Activated T-helper 9 cell treated with anti-CD3 and anti-CD28 coated beads, Interleukin-2, amount 50 U/mL, for 16 hours (primary cell): ENCODE results near the gene HBG1.
"Not testable (repeated sequence)": the region's sequence is repeated elsewhere in the genome, so short reads cannot be mapped to it uniquely, and the experiment has no call there.

Source experiments
- DNase-seq: peaks from one replicate; pipeline ENCODE4 v3.0.0-alpha.2; 2020; ENCODE audit warnings: low read depth

Gene HBG1

DNA sequence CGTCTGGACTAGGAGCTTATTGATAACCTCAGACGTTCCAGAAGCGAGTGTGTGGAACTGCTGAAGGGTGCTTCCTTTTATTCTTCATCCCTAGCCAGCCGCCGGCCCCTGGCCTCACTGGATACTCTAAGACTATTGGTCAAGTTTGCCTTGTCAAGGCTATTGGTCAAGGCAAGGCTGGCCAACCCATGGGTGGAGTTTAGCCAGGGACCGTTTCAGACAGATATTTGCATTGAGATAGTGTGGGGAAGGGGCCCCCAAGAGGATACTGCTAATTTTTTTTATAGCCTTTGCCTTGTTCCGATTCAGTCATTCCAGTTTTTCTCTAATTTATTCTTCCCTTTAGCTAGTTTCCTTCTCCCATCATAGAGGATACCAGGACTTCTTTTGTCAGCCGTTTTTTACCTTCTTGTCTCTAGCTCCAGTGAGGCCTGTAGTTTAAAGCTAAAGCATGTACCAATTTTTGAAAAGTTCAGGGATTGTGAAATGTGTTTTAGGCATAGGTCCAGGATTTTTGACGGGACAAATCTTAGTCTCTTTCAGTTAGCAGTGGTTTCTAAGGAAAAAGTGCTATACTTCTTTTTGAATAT lies at the start of gene HBG1:
HBG1 (minus strand) TSS at position 51 of the 590 bp plus-strand sequence. CDS start 53 bp downstream, outside the sequence.
- DNase-seq, result not testable (repeated sequence)

DNA sequence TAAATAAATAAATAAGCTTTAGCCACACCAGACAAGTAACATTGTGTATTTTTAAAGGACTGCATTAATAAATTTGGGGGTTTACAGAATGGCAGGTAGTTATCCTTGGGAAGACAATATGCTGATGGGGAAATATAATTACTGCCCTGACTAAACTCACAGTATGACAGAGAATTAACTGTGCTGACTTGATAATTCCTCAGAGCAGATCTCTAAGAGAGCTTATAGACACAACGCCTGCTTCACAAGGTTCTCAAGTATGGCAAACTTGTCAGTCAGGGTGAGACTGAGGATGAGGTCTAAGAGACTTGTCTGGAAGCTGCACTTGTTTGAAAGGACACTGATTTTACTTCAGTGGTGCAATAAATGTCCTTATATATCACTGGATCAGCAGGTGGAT lies 48.8 kb upstream of the HBG1 start:
- DNase-seq, result no peak

DNA sequence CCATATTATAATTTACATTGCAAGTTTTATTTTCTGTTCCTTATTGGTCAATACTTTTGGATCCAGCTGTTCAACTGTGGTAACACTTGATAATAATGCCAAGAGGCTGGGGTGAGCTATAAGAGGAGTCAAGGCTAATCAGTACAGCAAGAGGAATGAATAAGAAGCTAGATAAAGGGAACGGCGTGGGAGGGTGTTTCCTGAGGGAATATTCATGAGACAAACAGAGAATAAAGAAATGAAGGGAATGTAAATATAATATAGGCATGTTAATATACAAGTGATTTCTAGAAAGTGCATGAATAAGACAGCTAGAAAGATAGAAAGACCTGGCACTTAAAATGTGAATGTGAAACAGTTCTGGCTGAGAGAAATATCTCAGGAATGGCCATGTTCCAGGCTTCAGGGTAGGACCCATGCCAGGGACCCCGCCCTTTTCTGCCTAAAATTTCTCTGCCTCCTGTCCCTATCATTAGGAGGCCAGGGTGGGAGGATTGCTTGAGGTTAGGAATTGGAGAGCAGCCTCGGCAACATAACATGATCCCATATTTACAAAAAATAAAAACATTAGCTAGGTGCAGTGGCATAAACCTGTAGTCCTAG lies 48.2 kb upstream of the HBG1 start:
- DNase-seq, result no peak

DNA sequence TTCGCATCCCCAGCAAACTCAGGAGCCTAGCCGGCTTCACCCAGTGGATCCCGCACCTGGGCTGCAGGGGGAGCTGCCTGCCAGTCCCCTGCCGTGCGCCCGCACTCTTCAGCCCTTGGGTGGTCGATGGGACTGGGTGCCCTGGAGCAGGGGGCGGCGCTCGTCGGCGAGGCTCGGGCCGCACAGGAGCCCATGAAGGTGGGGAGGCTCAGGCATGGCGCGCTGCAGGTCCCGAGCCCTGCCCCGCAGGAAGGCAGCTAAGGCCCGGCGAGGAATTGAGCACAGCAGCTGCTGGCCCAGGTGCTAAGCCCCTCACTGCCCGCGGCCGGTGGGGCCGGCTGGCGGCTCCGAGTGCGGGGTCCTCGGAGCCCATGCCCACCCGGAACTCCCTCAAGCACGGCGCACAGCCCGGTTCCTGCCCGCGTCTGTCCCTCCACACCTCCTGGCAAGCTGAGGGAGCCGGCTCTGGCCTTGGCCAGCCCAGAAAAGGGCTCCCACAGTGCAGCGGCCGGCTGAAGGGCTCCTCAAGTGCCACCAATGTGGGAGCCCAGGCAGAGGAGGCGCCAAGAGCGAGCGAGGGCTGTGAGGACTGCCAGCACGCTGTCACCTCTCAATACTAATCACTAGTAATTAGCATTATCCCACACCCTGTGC lies 44.8 kb upstream of the HBG1 start:
- DNase-seq, result not testable (repeated sequence)

DNA sequence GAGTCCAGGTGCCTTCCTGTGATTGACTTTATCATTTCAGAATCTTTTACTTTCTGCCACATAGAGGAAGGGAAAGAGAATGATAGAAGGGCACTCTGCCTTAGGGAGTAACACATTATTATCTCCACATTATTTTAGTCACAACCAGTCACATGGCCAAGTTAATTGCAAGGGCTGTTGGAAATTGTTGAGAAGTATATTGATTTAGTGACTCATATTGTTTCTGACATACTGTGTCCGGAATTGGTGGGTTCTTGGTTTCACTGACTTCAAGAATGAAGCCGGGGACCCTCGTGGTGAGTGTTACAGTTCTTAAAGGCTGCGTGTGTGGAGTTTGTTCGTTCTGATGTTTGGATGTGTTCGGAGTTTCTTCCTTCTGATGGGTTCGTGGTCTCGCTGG lies 43.4 kb upstream of the HBG1 start:
- no peak for DNase-seq

DNA sequence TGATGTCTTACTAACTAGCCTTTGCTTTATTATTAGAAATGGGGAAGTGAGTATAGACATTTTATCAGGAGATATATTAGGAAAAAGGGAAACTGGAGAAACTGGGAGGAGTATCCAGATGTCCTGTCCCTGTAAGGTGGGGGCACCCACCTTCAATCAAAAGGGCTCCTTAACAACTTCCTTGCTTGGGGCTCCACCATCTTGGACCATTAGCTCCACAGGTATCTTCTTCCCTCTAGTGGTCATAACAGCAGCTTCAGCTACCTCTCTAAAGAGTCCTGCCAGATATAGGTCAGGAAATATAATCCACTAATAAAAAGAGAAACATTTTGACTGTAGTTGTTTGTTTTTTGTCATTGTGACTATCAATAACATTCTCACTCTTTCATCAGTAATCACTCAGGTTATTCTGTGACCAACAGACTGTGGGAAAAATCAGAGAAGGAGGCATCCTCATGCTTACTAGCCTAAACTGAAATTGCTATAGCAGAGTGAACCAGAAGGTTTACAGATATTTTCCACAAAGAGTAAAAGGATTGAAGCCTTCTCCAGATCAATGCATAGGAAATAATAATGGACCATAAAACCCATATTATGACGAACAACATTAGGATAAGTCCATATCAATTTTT lies 41.7 kb upstream of the HBG1 start:
- DNase-seq, result no peak

DNA sequence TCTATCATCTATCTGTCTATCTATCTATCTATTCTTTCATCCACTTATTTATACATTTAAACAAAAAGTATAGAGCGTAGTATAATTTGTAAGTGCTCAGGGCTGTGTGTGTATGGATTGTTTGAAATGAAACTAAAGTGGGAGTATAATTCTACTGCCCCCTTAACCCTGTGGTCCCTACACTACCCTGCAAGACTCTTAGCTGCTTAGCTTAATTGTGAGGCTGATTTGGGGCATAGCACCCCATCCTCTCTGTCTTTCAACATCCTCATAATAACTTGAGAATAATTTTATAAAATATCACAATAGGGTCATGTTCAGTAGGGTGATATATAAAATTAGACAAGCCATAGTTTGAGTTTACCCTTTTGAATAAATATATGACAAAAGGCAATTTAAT lies 40.4 kb upstream of the HBG1 start:
- no peak for DNase-seq

DNA sequence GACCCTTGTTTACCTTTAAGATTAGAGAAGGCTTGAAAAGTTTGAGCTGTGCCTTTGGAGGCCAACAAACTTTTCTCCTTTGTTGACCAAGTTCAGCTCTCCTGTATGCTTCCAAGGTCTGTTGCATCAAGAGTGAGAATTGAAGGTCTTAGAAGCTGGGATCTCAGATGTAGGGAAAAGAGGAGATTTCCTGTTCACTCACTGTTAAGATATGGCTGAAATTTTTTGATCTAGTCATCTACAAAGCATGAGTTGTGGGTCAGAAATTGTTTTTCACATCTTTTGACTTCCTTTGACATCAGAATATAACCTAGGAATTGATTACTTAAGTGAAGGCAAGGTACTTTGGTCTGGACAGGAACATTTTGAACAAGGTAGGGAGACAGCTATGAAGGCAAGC lies 40.0 kb upstream of the HBG1 start:
- DNase-seq, result no peak

DNA sequence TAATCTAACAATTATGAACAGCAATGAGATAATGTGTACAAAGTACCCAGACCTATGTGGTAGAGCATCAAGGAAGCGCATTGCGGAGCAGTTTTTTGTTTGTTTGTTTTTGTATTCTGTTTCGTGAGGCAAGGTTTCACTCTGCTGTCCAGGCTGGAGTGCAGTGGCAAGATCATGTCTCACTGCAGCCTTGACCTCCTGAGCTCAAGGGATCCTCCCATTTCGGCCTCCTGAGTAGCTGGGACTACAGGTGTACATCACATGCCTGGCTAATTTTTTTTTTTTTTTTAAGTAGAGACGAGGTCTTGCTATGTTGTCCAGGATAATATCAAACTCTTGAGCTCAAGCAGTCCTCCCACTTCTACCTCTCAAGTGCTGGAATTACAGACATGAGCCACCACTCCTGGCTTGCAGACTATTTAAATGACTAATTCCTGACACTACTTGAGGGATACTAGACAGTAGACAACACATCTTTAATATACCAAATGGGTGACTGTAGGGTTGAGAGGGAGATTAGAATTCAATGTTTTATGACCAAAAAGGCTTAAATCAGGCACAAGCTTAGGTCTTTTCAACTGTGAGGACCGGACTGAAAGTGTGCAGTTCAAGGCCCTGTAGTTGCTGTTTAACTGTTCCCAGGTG lies 39.4 kb upstream of the HBG1 start:
- DNase-seq, result no peak

DNA sequence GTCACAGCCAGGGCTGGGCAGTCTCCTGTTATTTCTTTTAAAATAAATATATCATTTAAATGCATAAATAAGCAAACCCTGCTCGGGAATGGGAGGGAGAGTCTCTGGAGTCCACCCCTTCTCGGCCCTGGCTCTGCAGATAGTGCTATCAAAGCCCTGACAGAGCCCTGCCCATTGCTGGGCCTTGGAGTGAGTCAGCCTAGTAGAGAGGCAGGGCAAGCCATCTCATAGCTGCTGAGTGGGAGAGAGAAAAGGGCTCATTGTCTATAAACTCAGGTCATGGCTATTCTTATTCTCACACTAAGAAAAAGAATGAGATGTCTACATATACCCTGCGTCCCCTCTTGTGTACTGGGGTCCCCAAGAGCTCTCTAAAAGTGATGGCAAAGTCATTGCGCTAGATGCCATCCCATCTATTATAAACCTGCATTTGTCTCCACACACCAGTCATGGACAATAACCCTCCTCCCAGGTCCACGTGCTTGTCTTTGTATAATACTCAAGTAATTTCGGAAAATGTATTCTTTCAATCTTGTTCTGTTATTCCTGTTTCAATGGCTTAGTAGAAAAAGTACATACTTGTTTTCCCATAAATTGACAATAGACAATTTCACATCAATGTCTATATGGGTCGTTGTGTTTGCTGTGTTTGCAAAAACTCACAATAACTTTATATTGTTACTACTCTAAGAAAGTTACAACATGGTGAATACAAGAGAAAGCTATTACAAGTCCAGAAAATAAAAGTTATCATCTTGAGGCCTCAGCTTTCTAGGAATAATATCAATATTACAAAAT lies 38.6 kb upstream of the HBG1 start:
- DNase-seq, result no peak

DNA sequence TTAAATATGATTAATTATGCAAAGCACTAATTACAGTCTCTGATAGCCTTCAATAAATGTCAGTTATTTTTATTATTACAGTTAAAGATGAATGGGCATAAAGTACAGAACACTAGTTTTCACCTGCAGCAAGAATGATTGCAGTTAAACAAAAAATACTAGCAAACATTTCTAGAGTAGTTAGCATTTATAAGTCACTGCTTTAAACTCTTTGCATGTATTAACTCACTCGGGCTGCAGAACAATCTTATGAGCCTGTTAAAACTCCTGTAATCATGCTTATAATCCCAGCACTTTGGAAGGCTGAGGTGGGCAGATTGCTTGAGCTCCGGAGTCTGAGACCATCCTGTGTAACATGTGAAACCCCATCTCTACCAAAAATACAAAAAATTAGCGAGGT lies 37.2 kb upstream of the HBG1 start:
- no peak for DNase-seq

DNA sequence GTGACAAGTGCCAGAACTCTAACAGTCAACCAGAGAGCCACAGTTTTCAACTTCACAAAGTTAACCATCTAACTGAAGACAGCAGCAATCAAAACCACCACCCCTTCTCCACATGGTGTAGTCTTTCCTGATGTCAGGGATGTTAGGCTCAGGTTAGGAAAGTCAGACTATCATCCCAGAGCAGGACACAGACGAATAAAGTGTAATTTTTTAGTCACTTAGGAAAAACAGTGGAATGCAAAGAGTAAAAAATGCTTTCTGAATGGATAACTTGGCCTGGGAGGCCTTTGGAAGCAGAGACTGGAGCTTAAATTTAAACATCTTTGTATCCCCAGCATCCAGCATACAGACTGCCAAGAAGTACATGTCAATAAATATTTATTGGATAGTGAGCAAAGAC lies 36.7 kb upstream of the HBG1 start:
- DNase-seq, result no peak

DNA sequence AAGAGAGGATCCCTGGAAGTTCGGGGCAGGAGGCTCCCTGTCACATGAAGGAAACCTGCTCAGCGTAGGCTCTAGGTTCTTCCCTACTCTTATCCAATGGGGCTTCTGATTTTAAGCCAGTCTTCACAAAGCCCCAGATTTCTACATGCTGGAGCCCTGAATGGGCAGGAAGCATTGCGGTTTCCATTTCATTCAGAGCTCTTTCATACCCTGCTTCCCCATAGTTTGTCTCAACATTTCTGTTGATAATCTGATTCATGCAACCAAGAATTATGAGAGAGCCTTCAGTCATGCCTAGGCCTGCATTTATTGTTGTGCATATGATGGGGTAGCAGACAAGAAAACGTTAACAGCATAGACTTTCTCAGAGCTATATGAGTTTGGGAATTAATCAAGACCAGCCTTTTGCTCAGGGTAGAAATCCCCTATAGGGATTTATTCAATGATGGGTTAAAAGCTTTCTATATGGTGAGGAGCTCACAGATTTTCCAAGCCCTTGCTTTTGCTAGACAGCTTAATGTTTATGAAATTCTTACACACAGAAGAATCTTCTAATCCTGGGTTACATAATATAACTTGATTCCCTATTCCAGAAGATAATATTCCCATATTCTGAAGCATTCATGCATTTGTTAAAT lies 36.2 kb upstream of the HBG1 start:
- no peak for DNase-seq

DNA sequence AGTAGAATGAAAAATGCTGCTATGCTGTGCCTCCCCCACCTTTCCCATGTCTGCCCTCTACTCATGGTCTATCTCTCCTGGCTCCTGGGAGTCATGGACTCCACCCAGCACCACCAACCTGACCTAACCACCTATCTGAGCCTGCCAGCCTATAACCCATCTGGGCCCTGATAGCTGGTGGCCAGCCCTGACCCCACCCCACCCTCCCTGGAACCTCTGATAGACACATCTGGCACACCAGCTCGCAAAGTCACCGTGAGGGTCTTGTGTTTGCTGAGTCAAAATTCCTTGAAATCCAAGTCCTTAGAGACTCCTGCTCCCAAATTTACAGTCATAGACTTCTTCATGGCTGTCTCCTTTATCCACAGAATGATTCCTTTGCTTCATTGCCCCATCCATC lies 35.0 kb upstream of the HBG1 start:
- DNase-seq, result no peak

DNA sequence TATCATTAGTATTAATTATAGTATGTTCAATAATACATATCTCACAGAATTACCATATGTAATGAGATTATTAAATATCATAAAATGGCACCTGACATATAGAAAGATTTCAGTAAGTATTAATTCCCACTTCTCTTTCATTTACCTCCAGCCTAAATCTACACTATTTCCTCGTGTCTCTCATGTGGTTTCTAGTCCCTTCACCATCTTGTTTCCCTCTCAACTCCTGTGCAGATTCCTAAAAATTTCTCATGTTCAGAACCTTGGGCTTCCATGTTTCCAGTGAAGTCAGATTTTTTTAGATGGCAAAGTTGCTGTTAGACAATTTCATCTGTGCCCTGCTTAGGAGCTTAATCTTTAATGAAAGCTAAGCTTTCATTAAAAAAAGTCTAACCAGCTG lies 34.2 kb upstream of the HBG1 start:
- DNase-seq, result no peak

DNA sequence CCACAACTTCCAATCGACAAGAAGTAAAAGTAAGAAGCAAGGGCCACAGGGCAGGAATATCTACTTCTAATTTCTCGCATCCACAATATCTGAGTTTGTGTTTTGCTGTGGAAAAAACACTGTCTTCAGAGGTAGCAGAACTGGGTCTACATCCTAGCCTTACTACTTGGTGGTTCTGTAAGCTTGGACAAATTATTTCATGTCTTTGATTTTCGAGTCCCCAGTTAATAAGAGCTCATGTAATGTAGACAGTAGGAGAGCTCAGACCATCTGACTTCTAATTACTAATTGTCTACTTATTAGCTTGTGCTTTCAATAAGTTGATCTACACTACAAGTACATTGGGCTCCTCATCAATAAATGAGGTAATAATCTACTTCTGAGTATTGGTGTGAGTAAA lies 33.4 kb upstream of the HBG1 start:
- no peak for DNase-seq

DNA sequence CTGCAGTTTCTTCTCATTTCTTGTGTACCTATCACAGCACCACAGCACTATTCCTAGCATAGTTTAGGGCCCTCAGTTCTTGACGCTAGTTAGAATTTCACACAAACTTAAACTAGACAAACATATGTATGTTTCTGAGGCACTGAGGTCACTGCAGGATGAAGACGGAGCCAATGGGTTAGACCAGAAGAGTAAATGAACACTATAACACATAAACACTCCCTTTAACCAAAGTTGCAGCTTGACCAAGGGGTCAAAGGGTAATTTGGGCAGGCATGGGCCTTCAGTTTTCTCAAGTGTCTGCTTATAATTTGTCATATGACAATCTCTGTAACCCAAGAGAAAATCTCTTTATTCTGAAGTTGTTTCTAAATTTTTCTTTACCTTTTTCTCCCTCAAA lies 33.0 kb upstream of the HBG1 start:
- no peak for DNase-seq

DNA sequence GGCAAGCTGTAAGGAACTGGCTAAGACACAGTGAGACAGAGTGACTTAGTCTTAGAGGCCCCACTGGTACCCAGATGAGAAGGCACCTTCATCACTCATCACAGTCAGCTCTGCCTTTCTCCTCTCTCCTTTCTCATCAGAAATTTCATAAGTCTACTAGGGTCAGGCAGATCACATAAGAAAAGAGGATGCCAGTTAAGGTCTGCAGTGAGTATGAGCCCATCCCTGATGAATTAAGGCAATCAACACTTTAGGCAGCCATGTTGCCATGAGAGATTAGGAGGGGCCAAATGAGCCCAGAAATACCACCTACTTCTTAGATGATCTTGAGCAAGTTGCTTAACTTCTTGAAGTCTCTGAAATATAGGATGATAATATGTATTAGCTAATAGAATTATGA lies 31.9 kb upstream of the HBG1 start:
- DNase-seq, result no peak

DNA sequence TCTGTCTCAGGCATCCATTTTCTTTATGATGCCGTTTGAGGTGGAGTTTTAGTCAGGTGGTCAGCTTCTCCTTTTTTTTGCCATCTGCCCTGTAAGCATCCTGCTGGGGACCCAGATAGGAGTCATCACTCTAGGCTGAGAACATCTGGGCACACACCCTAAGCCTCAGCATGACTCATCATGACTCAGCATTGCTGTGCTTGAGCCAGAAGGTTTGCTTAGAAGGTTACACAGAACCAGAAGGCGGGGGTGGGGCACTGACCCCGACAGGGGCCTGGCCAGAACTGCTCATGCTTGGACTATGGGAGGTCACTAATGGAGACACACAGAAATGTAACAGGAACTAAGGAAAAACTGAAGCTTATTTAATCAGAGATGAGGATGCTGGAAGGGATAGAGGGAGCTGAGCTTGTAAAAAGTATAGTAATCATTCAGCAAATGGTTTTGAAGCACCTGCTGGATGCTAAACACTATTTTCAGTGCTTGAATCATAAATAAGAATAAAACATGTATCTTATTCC lies 31.0 kb upstream of the HBG1 start:
- DNase-seq, result no peak

DNA sequence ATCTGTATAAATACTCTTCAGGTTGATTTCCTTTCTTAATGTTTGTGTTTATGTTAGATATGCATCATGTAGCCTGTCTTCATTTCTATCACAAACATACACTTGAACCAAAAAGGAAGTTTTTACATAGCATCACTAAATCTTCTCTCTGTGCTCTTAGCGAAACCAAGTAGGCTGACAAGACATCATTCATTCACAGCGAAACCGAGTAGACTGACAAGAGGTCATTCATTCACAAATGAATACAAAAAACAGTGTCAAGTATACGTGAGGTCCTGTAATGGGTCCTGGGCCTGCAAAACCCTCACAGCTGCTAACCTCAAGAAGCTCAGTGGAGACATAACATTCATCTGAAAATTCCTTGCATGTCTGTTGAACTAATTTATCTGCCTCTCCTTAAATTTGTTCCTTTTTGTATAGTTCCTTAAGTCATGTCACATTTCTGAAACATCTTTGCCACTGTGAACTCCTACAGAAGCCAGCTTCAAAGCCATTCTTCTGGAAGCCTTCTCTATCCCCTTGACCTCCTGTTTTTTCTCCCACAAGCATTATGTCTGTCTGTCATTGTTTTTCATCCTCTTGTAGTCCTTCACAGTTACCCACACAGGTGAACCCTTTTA lies 29.9 kb upstream of the HBG1 start:
- no peak for DNase-seq
